NCI-H187 treated with DMSO at 0.1 percent for 48 hours (cell line): ENCODE results near the gene SCARB1.

Experiments
- DNase-seq: peaks from one replicate; lab custom pipeline; 2025; lab: John Stamatoyannopoulos, UW

The SCARB1 gene

DNA sequence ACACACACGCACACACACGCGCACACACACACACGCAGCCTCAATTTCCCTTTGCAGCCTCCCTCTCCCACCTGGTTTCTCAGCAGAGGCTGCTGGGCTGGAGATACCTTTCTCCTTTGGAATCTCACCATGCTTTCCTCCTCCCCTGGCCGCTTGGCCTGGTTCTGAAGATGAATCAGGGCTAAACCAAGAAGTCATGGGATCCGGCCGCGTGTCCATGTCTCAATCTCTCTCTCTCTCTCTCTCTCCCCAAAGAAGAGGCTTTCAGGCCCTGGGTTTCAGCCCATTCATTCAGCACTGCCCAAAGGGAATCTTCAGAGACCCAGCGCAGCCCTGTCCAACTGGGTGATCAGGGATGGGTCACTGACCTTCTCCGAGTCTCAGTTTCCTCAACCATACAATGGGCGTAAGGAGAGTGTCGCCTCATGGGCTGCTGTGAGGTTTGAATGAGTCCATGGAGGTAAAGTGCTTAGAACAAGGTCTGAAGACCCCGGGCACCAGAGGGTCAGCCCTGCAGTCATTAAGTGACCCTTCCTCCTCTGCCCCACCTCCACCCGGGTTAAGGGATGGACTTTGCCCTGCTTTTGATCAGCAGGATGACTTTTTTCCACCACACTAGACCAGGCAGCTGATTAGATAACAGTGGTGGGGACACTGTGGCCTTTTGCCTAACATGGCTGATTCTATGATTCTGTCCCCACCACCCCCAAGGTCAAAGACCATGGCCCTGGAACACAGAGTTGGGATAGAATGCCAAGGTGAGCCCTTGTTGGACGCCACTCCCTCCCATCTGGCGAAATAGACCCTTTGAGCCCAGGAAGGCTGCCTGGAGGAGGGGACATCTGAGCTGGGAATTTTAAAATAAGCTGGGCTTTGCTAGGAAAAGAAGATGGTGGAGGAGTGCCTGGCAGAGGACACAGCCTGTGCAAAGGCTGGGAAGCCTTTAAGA, 42.1 kb downstream of the SCARB1 start:
- no peak for DNase-seq

DNA sequence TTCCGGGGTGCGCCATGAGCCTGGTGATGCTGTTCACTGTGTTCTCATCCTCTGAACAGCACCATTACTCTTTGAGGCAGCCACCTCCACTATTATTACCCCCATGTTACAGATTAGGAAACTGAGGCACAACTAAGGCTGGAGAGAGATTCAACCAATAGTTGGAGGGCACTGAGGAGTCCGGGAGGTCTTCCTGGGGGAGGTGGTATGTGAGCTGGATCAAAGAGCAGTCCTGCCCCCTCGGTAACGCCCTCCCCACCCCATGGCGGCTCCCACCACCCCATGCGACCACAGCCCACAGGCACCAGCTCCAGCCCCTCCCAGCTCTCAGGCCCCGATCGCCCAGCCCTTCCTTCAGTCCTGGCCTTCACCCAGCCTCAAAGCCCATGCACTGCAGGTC, 43.5 kb downstream of the SCARB1 start:
- DNase-seq = no peak

DNA sequence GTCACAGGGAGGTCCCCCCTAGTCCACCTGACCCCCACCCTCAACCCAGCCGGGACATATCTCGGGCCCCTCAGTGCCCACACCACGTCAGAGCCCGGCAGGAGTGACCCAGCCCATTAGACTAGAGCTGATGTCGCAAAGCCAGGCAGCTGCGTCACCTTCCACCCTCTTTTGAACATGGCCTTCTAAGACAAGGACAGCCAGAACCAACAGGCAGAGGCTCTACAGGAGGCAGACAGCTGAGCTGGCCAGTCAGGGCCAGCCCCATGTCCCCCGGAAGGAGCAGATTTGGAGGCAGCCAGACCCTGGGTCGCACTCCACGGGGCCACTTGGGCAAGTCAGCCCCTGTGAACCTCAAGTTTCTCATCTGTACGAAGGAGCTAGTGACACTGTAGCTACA, 44.1 kb downstream of the SCARB1 start:
- DNase-seq = no peak

DNA sequence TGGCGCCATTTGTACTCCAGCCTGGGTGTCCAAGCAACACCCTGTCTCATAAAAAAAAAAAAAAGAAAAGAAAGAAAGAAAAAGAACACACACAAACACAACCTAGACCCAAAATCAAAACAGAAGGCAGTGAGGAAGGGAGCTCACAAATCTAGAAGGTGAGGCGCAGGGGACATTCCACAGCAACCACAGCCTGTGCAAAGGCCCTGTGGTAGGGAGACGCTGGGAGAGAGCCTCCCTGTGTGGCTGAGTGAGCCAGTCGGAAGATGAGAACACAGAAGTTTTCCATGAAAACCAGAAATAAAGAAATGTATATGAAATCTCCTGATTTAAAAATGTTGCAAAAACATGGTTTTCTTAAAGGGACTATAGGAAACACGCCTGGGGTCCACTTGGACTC, 44.6 kb downstream of the SCARB1 start:
- DNase-seq = no peak

DNA sequence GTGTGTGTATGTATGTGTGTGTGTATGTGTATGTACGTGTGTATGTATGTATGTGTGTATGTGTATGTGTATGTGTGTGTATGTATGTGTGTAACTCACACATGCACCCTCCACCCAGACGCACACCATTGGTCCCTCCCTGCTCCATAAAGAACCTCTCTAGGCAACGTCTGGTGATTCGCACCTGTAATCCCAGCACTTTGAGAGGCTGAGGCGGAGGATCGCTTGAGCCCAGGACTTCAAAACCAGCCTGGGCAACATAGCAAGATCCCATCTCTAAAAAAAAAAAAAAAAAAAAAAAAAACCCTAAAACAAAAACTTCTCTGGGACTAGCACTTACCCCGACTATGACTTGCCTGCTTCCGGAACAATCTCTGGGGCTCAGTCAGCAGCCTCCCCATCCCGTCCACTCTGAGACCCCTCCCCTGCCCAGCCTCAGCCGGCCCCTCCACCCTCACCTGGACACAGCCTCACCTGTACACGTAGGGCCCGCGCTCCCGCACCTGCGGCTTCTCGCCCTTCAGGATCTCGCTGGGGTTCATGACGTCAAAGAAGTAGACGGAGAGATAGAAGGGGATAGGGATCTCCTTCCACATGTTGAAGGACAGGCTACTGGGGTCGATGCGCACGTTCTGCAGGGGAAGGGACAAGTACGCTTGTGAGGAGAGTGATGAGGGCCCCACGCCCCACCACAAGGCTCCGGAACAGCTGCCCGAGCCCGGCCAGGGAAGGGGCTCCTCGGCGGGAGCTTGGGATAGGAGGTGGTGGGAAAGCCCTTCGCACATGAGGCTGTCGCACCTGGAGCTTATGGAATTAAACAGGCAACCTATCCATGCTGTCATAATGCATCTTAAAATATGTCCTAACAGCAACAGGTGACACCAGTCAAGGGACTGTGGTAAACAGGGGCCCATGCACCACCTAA, 46.3 kb downstream of the SCARB1 start:
- no peak for DNase-seq

DNA sequence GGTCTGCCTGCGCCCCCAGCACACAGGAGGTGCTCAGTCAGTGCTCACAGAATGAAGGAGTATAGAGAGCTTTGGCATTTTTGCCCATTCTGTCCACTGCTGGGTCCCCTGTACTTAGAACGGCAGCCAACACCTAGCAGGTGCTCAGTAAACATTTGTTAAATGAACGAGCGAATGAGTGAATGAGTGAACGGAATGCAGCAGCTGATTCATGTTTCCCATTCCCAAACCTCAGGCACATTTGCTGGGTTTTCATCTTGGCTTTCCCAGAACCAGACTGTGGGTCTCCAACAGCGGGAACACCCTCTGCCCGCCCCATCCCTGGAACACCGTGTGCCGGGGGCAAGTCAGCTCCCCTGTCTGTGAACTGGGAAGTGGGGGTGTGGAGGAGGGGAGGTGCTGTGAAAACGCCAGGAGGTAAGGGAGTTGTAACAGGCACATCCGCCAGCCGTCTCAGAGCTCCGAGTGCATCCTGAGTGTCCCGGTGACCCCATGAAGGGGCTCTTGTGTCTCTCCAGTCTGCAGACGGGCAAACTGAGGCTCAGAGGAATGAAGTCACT, 47.3 kb downstream of the SCARB1 start:
- DNase-seq = no peak

DNA sequence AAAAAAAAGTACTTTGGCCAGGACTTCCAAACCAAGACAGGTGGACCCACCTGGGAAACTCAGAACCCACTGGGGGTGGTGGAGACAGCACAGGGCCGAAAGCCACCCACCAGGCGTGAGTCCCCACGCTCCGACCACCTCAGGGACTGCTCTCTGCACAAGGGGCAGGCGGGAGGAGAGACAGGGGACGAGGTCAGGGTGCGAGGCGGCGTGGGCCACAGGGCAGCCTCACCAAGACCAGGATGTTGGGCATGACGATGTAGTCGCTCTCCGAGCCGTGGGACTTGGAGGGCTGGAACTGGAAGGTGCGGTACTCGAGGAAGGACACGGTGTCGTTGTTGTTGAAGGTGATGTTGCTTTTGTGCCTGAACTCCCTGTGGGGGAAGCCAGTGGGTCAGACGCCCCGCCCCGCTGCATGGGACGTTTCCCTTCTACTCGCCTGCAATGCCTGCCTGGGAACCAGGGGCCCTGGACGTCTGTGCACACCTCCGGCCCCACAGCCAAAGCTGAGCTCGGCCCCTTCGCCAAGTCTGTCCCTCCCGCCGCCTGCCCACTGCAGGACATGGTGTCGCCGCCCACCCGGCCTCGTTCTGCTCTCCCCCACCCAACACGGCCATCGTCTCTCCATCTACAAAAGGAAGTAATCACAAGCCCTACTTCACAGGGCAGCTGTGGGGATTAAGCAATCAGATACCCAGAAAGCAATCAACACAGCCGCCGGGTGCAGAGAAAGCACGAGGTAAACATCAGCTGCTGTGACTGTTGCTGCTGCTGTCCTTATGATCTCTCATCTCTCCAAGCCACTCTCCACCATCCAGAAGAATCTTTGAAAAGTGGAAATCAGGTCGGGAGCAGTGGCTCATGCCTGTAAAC, 48.7 kb downstream of the SCARB1 start:
- no peak for DNase-seq

DNA sequence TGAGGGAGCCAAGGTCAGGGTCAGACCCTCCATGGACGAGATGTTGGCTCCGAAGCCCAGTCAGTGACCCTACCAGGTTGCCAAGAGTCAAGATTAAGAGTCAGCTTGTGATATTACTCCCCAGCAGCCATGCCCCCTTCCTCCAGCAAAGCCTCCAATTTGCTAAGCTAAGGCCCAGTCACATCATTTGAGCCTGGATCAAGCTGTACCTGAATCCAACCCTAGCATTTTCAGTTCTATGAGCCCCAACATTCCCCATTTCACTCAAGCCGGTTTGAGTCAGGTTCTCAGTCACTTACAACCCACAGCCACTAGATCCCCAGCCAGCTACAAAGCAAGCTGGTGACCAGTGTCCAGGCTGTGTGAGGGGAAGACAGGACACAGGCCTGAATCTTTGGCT, 49.9 kb downstream of the SCARB1 start:
- no peak for DNase-seq

DNA sequence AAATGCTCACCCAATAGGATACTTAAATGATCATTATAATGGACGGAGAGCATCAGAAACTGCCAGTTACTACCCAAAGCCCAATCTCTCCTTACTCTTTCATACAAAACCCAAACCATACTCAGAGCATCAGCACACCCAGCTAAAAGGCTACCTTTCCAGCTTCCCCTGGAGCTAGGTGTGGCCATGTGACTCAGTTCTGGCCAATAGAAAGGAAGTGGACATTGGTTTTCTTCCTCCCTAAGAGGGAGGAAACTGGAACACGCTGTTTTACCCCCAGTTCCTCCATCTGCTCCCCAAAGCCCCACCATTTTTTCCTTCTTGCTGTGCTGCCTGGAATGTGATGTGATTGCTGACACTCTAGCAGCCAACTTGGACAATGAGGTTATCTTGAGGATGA, 50.7 kb downstream of the SCARB1 start:
- DNase-seq = no peak

DNA sequence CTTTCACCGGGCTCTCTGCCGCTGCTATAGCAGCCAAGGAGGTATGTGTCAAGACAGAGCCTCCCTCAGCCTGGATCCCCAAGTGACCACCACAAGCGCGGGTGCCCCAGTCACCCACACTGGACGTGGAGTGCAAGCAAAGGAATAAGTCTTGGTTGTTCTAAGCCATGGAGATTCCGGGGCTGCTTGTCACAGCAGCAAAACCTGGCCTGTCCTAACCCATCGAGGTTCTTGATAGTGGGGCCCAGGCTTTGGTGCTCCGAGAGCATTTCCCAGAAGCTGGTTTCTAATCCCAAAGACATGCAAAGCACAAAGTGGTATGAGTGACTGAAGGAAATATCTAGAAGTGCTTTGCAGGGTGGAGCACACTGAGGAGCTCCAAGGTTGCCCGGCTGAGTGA, 51.3 kb downstream of the SCARB1 start:
- DNase-seq = no peak

DNA sequence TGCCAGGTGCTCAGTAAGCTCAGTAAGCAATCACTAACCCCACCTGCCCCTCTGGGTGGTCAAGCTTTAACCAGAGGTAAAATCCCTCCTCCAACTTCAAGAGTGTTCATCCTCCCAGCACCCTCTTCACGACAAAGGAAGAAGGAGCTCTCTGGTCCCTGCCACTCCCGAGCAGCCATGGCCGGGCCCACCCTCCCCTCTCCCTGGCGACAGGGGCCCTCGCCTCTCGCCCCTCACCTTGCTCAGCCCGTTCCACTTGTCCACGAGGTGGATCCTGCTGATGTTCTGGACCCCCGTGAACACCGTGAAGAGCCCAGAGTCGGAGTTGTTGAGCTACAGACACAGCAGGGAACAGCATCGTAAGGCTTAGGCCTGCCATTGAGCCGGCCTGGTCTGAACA, 52.0 kb downstream of the SCARB1 start:
- no peak for DNase-seq

DNA sequence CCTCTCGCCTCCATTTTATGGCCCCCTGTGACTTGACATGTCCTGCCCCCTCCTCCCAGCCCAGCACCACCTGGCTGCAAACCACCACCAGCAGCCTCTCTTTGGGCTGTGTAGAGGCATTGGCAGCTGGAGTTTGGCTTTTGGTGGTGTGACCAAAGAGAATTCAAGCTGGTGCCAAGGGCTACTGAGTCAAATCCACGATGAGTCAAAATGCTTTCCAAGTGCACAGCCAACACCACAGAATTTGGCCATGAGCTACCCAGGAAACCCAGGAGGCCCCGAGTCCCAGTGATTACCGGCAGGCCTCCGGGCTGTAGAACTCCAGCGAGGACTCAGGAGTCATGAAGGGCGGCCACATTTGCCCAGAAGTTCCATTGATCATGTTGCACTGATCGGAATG, 53.8 kb downstream of the SCARB1 start:
- no peak for DNase-seq

DNA sequence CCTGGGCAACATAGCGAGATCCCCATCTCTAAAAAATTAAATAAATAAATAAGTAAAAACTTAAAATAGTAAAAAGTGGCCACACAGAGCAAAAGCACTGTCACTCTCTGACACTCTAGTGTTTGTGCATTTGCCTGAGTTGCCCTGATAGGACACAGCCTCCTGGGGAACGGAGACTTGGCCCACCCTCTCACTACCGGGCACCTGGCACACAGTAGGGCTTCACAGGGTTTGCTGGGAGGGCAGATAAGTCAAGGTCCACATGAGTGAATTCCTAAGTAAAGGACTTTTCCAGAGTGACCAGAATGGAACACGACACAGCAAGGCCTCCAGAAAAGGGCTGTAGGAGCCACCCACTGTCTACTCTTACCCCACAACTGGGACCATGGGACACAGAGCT, 54.3 kb downstream of the SCARB1 start:
- no peak for DNase-seq

DNA sequence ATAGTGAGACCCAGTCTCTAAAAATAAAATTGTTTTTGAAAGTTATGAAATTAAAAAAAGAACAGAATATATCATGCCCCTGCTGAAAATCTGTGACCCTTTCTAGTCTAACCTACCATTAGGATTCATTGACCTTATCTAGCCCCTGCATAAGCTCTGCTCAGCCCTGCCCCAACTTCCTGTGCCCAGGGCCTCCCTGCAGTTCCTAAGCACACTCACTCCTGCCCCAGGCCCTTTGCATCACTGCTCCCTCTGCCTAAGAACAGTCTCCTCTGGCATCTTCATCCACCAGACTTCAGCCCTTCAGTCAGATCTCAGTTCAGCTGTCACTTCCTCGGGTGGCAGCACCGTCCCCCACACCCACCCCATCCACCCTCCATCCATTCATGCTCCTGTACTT, 55.4 kb downstream of the SCARB1 start:
- DNase-seq = no peak

DNA sequence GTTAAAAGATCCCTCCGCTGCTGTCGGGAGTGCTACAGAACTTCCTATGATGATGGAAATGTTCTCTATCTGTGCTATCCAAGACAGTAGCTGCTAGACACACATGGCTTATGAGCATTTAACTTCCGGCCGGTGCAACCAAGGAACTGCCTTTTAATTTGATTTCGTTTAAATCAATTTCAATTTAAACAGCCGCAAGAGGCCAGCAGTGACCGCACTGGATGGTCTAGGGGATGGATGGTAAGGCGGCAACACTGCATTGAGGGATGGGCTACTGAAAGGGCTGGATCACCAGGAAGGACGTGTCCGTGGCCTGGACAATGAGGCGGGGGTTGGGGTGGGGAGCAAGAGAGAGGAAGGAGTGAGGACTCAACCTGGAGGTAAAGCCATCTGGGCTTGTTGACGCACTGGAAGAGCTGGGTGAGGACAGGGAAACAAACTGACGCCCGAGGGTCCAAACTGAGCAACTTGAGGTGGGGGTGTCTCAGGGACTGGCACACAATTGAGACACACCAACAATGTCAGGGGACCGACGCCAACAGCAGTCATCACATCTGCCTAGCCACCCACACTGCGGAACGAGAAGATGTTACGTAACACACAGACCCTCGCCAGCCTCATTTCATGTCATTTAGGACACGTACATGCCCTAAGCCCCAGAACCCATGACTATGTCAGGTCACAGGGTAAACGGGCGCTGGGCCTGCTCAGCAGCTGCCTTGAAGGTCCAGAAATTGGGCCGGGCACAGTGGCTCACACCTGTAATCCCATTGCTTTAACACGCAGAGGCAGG, 57.6 kb downstream of the SCARB1 start:
- DNase-seq = no peak

DNA sequence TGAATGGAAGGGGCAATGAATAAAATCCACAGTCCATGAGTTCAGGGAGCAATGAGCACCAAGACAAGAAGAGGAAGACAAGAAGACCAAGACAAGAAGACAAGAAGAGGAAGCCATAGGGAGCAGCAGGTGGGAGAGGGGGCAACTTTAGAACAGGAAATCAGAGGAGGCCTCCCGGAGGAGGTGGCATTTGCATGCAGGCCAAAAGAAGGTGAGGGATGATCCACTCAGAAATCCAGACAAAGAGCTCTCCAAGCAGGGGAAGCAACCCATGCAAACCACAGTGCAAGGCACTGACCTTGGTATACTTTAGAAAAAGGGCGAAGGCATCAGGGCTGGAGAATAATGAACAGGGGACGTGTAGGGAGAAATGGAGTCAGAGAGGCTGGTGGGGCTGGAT, 58.6 kb downstream of the SCARB1 start:
- DNase-seq = no peak

DNA sequence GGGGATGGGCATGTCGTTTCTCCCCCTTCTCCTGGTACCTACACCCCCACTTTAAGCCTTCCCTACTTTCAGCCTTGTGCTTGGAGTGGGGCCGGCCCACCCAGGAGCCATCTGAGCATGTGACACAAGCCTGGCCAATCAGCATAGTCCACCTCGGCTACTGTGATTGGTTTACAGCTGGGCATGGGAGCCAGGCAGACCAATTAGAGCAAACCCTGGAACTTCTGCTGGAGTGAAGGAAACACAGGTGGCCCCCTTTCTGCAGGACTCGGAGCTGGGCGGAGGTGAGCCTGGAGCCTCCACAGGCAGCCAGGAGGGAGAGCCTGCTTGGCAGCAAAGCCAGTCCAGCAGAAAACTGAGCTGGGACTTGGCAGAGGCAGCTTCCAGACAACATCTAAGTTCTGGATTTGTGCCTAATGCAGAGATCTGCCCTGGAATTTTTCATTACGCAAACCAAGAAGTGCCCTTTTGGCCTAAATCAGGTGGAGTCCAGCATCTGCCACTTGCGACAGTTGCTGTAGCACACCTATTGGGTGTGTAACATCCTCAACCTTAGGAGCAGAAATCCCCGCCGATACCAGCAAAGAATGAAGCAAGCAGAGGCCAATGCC, 59.5 kb downstream of the SCARB1 start:
- DNase-seq = no peak

DNA sequence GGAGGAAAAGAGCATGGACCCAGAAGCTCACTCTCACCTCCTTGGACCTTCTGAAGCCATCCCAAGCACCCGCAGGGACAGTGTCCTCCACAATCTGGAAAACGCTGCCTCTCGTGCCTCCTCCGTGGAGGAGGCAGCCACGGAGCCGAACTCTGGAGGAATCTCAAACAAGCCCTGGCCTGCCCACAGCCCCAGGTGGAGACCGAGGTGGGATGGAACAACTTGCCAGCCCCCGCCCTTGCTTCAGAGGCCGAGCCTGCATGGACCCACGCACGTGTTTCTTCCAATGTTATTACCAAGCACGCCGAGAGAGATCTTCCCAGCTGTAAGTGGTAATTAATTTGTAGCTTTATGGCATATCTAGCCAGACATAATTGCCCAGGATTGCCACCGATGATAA, 61.3 kb downstream of the SCARB1 start:
- no peak for DNase-seq

DNA sequence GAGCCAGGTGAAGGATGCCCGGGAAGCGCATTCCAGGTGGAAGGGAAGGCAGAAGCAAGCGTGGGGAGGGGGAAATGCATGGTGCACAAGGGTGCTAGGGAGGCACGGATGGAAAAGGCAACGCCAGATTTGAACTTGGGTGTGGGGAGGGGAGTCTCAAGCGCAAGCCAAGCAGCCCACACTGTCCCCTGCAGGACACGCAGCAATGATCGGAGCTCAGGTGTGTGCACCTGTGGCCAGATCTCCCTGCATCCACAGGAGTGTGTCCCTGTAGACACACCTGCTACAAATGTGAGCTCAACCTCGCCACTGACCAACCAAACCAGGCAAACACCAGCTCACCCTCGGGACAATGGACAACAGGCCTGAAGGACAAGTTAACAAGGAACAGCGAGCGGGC, 63.2 kb downstream of the SCARB1 start:
- DNase-seq = no peak

DNA sequence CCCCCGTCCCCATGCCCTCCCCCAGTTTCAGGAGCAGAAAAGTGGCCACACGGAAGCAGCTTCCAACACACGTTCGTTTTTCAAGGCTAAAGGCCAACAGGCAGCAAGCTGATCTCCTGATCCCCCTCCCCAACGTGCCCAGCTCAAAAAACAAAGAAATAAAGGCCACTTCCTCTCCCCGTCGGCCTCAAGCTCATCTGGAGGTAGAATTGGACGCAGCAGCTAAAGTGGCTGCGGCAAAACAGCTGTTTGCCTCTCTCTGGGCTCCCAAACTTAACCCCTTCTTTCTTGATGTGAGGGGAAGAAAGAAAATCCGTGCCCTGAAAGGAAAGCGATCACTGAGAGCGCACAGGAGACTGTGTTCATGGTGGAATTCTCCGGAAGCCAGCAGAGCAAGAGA, 66.3 kb downstream of the SCARB1 start:
- no peak for DNase-seq
